Fibroblast of skin of left biceps (primary cell): Measurements from ENCODE around the gene CSTB.

Experiments used
- DNase-seq, 2 experiments: peaks; one replicate each; pipeline ENCODE4 v3.0.0-alpha.2; 2013; ENCODE audit warnings: low read depth in 2 of 2

Gene CSTB

GRCh38 chr21:43810505-43811261 lies 34.6 kb upstream of the CSTB start:
- no peak for DNase-seq

DNA sequence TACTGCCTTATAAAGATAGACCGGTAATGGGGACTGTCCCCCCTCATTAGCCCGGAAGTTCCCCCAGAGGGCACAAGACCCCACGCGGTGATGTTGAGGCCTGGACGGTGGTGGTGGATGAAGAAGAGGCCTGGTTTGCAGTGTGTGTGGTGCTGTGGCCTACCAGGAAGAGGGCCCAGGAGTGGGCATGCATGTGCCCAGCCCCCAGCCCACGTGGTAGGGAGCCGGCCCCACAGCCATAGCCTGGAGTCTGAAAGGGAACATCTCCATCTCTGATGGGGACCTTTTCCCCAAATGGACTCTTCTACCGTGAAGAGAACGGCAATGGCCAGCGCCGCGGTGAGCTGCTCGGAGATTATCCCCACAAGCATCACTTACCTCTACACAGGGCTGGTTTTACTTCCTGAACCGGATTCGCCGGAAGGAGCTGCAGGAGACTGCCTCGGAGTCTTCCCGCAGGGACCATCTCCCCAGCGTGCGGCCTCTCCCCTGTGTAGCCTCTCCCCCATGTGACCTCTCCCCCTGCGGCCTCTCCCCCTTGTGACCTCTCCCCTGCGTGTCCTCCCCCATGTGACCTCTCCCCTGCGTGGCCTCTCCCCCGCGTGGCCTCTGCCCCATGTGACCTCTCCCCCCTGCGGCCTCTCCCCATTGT lies 33.9 kb upstream of the CSTB start:
- DNase-seq = no peak

GRCh38 chr21:43809346-43809799 lies 33.3 kb upstream of the CSTB start:
- no peak for DNase-seq

GRCh38 chr21:43808832-43809251 lies 32.7 kb upstream of the CSTB start:
- DNase-seq = no peak

GRCh38 chr21:43808367-43808766 lies 32.3 kb upstream of the CSTB start:
- DNase-seq = no peak

- DNase-seq = no peak
These were observed 30.1 kb upstream of the CSTB start for GRCh38 chr21:43806017-43806710.

DNA sequence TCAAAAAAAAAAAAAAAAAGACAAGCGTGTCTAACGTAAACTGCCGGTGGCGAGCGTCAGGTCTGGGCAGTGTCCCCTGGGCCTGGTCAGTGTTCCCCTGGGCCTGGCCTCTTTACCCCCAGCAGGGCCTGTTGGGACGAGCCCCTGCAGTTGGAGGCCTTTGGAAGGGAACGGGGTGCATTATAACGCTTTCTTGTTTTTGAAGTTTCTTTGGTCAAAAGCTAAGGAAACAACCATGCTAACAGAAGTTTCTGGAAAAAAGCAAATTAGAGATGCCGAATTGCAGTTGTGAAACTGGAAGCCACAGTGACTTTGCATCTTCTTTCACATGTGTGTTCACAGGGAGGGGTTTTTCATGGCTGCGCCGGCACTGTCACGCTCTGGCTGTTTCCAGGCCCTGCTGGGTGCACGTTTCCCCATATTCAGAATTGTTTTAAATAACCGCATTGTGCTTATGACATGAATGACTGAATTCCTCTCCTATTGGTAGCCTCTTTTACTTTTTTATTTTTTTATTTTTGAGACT lies 29.2 kb upstream of the CSTB start:
- DNase-seq = no peak

DNA sequence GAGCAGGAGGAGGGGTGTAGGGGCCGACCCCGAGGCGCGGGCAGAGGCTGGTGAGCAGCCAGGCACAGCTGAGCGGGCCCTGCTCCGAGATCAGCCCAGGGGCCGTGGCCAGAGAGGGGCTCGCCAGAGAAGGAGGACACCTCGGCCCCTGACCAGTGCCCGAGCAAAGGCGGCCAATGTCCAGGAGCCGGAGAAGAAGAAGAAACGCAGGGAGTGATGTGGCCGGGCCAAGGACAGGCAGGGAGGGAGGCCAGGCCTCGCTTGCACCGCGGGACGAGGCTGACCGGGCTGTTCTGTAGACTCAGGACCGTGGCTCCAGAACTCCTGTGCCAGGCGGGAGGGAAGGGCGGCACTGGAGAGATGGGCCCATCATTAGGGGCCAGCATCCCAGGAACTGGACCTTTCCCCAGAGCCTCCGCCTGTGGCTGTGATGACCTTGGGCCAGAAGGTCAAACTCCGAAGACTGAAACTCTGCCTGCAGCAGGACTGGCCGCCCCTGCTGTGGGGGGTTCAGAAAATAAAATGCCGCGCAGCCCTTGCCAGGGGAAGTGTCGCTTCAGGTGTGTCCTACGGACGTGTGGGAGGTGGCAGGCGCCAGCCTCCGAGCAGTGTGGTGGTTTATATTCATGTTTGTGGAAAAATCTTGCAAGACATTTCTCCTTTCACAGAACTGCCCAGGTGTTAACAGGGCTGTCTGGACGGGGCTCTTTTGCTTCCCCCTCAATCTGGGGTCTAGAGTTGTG lies 27.6 kb upstream of the CSTB start:
- DNase-seq = no peak

DNA sequence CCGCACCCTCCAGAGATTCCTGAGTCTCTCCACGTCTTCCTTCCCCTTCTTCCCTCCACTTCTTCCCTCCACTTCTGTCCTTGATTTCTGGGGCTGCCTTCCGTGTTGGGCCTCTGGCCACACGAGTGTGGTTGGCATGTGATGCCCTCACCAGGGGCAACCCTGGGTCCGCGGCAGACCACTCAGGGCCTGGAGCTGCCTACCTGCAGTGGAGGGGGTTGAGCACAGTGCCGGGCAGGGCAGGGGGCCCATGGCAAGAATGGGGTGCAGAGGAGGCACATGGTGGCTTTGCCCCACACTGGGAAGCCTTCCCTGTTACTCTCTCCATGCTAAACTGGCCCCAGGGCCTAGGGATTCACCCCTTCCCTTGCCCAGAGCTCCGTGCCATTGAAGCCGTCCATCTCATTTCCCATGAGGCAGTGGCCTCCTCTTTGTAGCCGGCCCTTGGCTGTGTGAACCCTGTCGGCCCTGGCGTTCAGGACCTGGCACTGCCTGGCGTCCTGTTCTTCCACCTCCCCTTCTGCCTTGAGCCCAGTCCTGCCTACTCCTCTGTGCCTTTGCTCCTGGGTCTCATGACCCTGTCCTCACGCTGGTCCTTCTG lies 26.7 kb upstream of the CSTB start:
- DNase-seq = no peak

DNA sequence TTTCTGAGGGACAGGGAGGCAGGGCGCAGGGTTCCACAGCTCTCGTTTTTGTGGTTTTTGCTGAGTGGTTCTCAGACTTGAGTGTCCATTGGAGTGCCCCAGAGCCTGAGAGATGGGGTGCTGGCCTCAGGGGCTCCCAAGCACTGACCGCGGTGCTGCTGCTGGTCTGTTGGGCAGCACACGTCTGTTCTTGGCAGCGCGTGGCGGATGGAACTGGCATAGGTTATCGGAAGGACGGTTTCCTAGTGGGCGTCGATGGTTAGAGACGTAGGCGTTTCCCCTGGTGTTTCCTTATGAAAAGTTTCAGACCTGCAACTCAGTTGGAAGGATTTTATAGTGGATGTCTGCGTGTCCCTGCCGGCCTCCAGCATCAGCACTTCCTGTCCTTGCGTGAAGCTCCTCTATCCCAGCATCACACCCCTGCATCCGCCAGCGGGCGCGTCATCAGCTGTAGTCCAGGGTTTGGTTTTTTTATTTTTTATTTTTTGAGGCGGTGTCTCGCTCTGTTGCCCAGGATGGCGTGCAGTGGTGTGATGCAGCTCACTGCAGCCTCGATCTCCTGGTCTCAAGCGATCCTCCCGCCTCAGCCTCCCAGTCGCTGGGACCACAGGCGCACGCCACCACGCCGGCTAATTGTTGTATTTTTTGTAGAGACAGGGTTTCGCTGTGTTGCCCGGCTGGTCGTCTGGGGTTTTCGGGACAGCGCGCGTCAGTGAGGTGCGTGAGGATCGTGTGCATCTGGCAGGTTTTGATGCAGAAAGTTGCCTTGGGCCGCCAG lies 25.1 kb upstream of the CSTB start:
- DNase-seq = no peak

- no peak for DNase-seq
These were observed 24.5 kb upstream of the CSTB start for GRCh38 chr21:43800566-43800965.

DNA sequence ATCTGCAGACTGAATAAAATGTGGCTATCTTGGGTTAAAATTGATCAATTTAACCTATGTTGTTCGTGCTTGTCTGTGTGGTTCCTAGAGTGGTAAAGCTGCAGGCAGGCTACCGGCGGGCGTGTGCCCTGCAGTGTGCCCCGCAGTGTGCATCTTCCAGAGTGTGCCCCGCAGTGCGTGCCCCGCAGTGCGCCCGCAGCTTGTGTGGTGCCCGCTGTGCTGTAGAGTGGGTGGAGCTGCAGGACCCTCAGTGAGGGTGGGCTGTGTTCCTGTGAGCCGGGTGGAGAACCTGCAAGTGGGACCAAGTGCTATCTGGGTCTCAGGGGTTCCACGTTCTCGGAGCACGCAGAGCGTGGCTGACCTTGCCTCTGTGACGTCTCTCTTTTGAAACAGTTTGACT lies 24.0 kb upstream of the CSTB start:
- DNase-seq = no peak

DNA sequence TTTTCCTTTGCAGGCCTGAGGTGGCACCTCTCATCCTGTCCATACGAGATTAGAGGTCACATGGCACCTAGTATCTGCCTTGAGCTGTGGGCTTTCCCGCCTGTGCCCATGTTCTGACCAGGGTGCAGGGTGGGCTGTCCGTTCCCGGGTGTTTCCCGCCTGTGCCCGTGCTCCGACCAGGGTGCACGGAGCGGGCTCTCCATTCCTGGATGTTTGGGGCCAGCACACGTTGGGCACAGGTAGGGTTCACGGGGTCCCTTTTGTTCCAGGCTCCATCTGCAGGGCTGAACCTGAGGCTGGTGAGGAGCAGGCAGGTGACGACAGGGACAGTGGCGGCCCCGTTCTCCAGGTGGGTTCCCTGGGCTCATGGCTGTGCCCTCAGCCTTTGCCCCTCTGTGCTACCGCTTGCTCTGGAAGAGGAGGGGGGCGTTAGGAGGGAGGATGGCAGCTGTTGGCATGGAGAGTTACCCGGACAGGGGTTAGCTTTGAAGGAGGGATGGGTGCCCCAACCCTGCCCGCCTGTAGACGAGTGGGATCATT lies 23.3 kb upstream of the CSTB start:
- no peak for DNase-seq

- DNase-seq = no peak
These were observed 22.0 kb upstream of the CSTB start for GRCh38 chr21:43797925-43798715.

DNA sequence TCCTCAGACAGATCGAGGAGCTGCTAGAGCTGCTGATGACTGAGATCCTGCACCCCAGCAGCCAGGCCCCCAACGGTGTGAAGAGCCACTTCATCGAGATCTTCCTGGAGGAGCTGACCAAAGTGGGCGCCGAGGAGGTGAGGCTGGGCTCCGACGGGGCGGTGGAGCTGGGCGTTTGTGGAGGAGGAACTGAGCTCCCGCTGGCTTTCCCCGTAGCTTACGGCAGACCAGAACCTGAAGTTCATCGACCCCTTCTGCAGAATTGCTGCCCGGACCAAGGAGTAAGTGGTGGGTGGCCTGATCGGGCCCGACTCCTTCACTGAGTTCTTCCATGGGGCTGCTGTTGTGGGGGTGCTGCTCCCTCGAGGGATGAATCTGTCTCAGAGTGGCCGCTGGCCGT lies 21.3 kb upstream of the CSTB start:
- no peak for DNase-seq

DNA sequence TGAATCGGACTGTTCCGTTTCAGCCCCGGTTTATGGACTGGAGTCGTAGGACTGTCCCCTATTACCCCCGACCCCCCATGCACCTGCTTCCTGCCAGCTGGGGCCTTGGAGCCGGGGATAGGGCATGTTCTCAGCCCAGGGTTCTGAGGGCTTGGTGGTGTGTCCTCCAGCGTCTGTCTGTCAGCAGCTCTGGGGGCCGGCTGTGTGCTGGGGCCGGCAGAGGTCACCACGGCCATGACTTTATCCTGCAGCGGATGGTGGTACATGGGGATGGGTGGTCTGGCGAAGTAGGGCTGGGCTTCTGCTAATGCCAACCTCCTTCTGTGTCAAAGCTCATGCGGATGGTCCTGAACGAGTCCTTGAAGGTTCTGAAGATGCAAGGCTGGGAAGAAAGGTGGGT lies 18.7 kb upstream of the CSTB start:
- DNase-seq = no peak

GRCh38 chr21:43794311-43794710 lies 18.2 kb upstream of the CSTB start:
- DNase-seq = no peak

DNA sequence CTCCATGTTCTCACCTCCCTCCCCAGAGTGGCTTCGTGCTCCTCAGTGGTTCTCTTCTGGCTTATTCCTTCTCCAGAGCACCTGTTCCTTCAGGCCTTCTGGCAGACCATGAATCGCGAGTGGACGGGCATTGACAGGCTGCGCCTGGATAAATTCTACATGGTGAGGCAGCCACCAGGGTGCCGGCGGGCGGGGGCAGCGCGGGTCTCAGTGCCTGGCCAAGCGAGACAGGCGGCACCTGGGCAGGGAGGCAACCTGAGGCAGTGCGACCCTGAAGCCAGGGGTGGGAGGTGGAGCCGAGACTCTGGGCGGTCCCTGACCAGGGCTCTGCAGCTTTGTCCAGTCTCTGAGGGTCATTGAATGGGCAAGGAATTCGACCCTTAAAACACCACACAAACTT lies 17.1 kb upstream of the CSTB start:
- DNase-seq = no peak

DNA sequence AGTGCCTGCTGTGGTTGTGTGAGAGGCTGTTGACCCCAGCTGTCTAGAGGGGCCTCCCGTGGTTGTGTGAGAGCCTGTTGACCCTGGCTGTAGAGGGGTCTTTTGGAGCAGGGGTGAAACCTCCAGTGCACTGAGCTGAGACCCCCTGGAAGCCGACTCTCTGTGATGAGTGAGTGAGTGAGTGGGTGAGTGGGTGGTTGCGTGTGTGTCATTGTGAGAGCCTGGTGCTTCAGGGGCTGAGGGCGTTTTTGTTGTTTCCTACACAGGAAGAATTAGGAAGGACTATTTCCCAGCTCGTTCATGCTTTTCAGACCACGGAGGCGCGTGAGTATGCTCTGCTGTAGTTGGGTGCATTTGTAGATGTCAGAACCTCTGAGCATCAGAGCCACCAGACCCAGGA lies 16.3 kb upstream of the CSTB start:
- no peak for DNase-seq
